HEK293 (cell line): Measurements from ENCODE around the gene DICER1.

Experiments used
- CTCF ChIA-PET: fragments of 350-600 bp; formaldehyde crosslinking; extraction: SDS; loops from one replicate; lab custom pipeline; 2021; ENCODE audit warnings: antibody characterized with exemption; lab: Yijun Ruan, JAX
- POLR2A ChIA-PET: fragments of 300-600 bp; formaldehyde crosslinking; extraction: SDS; loops from one replicate; lab custom pipeline; 2020; ENCODE audit warnings: antibody characterized with exemption, inconsistent platforms; lab: Yijun Ruan, JAX
- H3K27ac ChIP-seq: fragments of 200-500 bp; sonication (Bioruptor generic); 2 replicates; pipeline ENCODE4 v1.5.1; 2014; ENCODE audit warnings: low read depth, low read length, control low read depth, inconsistent platforms; ENCODE audit errors: extremely low read depth
- H3K36me3 ChIP-seq, 2 experiments: fragments of 200-500 bp in 1 of 2; sonication (Bioruptor generic) in 1 of 2; 1 replicate in 1 of 2; 2 replicates in 1 of 2; pipeline ENCODE4 v1.5.1; 2014 to 2017; ENCODE audit warnings: inconsistent platforms in 2 of 2, low read length in 2 of 2; ENCODE audit not compliant: control insufficient read depth in 2 of 2, insufficient read depth in 1 of 2
- H3K4me1 ChIP-seq: fragments of 200-500 bp; sonication (Bioruptor generic); 2 replicates; pipeline ENCODE4 v1.5.1; 2014; ENCODE audit warnings: mild to moderate bottlenecking, low read length, inconsistent platforms; ENCODE audit not compliant: control insufficient read depth, insufficient read depth
- H3K4me3 ChIP-seq: 2 replicates; pipeline ENCODE4 v1.5.1; 2011; ENCODE audit warnings: low read depth, mild to moderate bottlenecking, control low read depth, low read length, moderate library complexity
- H3K9me3 ChIP-seq: fragments of 200-500 bp; sonication (Bioruptor generic); 2 replicates; pipeline ENCODE4 v1.5.1; 2014; ENCODE audit warnings: low read depth, low read length, inconsistent platforms; ENCODE audit not compliant: control insufficient read depth, insufficient read depth
- BCL11A ChIP-seq: fragments of 450-650 bp; formaldehyde crosslinking; IDR thresholded peaks from 2 replicates; pipeline ENCODE4 v1.5.1; 2016; ENCODE audit warnings: low read depth, missing biosample characterization, missing genetic modification characterization
- EGR2 ChIP-seq: fragments of 450-650 bp; formaldehyde crosslinking; IDR thresholded peaks from 2 replicates; pipeline ENCODE4 v1.5.1; 2016; ENCODE audit warnings: low read depth, missing biosample characterization, missing genetic modification characterization
- GFI1B ChIP-seq: fragments of 450-650 bp; formaldehyde crosslinking; IDR thresholded peaks from 2 replicates; pipeline ENCODE4 v1.5.1; 2016; ENCODE audit warnings: missing biosample characterization, missing genetic modification characterization
- KLF7 ChIP-seq: fragments of 450-650 bp; formaldehyde crosslinking; IDR thresholded peaks from 2 replicates; pipeline ENCODE4 v1.5.1; 2016; ENCODE audit warnings: missing biosample characterization, missing genetic modification characterization, borderline replicate concordance
- ZBTB8A ChIP-seq: fragments of 450-650 bp; formaldehyde crosslinking; IDR thresholded peaks from 2 replicates; pipeline ENCODE4 v1.5.1; 2016; ENCODE audit warnings: missing biosample characterization, missing genetic modification characterization
- ZFHX2 ChIP-seq: fragments of 450-650 bp; formaldehyde crosslinking; conservative IDR thresholded peaks from 2 replicates; pipeline ENCODE4 v1.5.1; 2016; ENCODE audit warnings: missing biosample characterization, missing genetic modification characterization
- ZNF157 ChIP-seq: fragments of 450-650 bp; formaldehyde crosslinking; IDR thresholded peaks from 2 replicates; pipeline ENCODE4 v1.5.1; 2016; ENCODE audit warnings: missing biosample characterization, missing genetic modification characterization
- ZNF211 ChIP-seq: fragments of 450-650 bp; formaldehyde crosslinking; IDR thresholded peaks from 2 replicates; pipeline ENCODE4 v1.5.1; 2016; ENCODE audit warnings: low read depth, missing biosample characterization, missing genetic modification characterization
- ZNF221 ChIP-seq: fragments of 450-650 bp; formaldehyde crosslinking; IDR thresholded peaks from 2 replicates; pipeline ENCODE4 v1.5.1; 2017; ENCODE audit warnings: missing biosample characterization, missing genetic modification characterization, borderline replicate concordance
- ZNF302 ChIP-seq: fragments of 450-650 bp; formaldehyde crosslinking; IDR thresholded peaks from 2 replicates; pipeline ENCODE4 v1.5.1; 2016; ENCODE audit warnings: missing biosample characterization, missing genetic modification characterization, low read depth
- ZNF354C ChIP-seq: fragments of 450-650 bp; formaldehyde crosslinking; IDR thresholded peaks from 2 replicates; pipeline ENCODE4 v1.5.1; 2016; ENCODE audit warnings: missing biosample characterization, missing genetic modification characterization, low read depth, borderline replicate concordance
- ZNF416 ChIP-seq: fragments of 450-650 bp; formaldehyde crosslinking; IDR thresholded peaks from 2 replicates; pipeline ENCODE4 v1.5.1; 2016; ENCODE audit warnings: missing biosample characterization, missing genetic modification characterization
- ZNF544 ChIP-seq: fragments of 450-650 bp; formaldehyde crosslinking; IDR thresholded peaks from 2 replicates; pipeline ENCODE4 v1.5.0; 2017; ENCODE audit warnings: missing biosample characterization, missing genetic modification characterization
- ZNF549 ChIP-seq: fragments of 450-650 bp; IDR thresholded peaks from 2 replicates; pipeline ENCODE4 v1.5.1; 2018; ENCODE audit warnings: missing biosample characterization, missing genetic modification characterization, mild to moderate bottlenecking, inconsistent platforms, moderate library complexity
- ZNF555 ChIP-seq: fragments of 450-650 bp; formaldehyde crosslinking; conservative IDR thresholded peaks from 2 replicates; pipeline ENCODE4 v1.5.1; 2017; ENCODE audit warnings: missing biosample characterization, mild to moderate bottlenecking, missing genetic modification characterization, inconsistent platforms
- ZNF621 ChIP-seq: fragments of 450-650 bp; formaldehyde crosslinking; IDR thresholded peaks from 2 replicates; pipeline ENCODE4 v1.5.1; 2017; ENCODE audit warnings: missing biosample characterization, missing genetic modification characterization
- ZNF658 ChIP-seq: fragments of 450-650 bp; formaldehyde crosslinking; IDR thresholded peaks from 2 replicates; pipeline ENCODE4; 2016; ENCODE audit warnings: missing biosample characterization, missing genetic modification characterization
- ZNF660 ChIP-seq: fragments of 450-650 bp; IDR thresholded peaks from 2 replicates; pipeline ENCODE4 v1.5.1; 2018; ENCODE audit warnings: missing biosample characterization, mild to moderate bottlenecking, missing genetic modification characterization
- ZNF792 ChIP-seq: fragments of 450-650 bp; formaldehyde crosslinking; IDR thresholded peaks from 2 replicates; pipeline ENCODE4 v1.5.1; 2016; ENCODE audit warnings: missing biosample characterization, missing genetic modification characterization
- TF ChIP-seq, protein P1 (sequence below): fragments of 450-650 bp; formaldehyde crosslinking; IDR thresholded peaks from 2 replicates; pipeline ENCODE4 v1.5.1; 2016; ENCODE audit warnings: missing biosample characterization, missing genetic modification characterization
- TF ChIP-seq, protein P2 (sequence below): fragments of 450-650 bp; formaldehyde crosslinking; IDR thresholded peaks from 2 replicates; pipeline ENCODE4 v1.5.1; 2017; ENCODE audit warnings: missing biosample characterization, missing genetic modification characterization

Gene DICER1

DNA sequence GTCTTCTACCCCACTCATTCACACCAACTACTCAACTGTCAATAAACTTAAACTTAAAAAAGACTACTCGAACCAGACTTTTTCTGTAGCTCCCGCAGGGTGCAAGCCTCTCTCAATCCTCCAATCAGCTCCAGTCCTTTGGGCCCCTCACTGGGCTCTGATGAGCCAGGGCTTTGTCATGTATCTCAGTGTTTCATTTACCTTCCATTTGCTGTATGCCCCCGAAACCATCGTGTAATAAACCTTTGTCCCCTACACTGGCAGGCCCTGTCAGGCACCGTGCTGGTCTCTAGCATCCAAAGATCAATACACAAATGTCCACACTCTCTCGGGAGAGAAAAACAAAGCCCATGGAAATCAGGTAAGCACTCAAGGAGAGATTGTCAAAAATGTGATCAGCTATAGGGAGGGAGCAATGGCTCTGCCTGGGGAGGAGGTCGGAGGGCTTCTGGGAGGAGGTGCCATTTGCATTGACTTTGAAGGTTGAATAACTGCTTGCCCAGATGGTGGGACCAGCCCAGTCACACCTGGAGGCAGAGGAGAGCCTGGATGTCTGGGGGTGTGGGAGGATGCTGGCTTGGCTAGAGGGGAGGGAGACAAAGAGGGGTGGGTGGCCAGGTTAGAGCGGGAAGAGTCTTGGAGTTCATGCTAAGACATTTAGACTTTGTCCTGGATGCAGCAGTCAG, 42.1 kb upstream of the DICER1 start:
- no peak overlapping the region for H3K27ac ChIP-seq

DNA sequence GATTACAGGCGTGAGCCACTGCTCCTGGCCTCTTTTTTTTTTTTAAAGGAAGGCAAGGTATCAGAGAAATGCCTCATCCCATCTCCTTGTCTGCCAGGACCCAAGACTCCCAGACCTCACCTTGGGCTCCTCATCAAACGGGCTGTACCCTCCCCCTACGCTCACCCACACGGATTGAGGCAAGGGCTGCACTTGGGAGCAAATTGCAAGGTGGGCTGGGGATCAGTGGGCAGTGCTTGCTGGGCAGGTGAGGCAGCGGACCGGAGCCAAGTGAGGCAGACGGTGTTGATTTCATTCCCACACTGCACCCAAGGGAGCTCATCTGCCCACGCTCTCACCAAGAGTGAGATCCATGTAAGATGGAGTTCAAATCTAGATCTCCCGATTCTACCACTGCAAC, 41.0 kb upstream of the DICER1 start:
- POLR2A ChIA-PET = no interaction called here
- no peaks in the 10 kb centered on the region for H3K4me1 ChIP-seq
- no peak overlapping the region for H3K27ac ChIP-seq
- TF ChIP-seq ZNF658 (no peak), EGR2 (tag by site-specific recombination) (peak; percentile 89), ZFHX2 (tag by site-specific recombination) (peak; percentile 65), ZNF555 (tag by site-specific recombination) (no peak)
- no peaks in the 10 kb centered on the region for H3K36me3 ChIP-seq
- no peak overlapping the region for H3K4me3 ChIP-seq
- CTCF ChIA-PET = no interaction called here
- H3K9me3 ChIP-seq = no peaks in the 10 kb centered on the region

More for the DNA sequence above, 42.1 kb upstream of the DICER1 start:
- Histone ChIP-seq H3K4me3 (no peak overlapping the region), H3K4me1 (no peaks in the 10 kb centered on the region), H3K36me3 (peaks cover 0 to 7% of the 10 kb centered on the region in 2 experiments; a peak in 1 of 3 replicates), H3K9me3 (no peaks in the 10 kb centered on the region)
- ChIA-PET POLR2A (no interaction called here), CTCF (interaction anchor here (1.3 kb wide), 1 partner anchor 20 kb away, joined by 3 read pairs; no protein-coding TSS in a partner anchor)
- TF ChIP-seq ZNF621 (tag by site-specific recombination) (no peak), ZNF302 (tag by site-specific recombination) (no peak), ZNF221 (tag by site-specific recombination) (no peak), GFI1B (no peak), ZNF157 (no peak), BCL11A (tag by site-specific recombination) (no peak), ZBTB8A (tag by site-specific recombination) (no peak), ZNF354C (tag by site-specific recombination) (no peak), ZNF792 (tag by site-specific recombination) (no peak), KLF7 (tag by site-specific recombination) (no peak), ZNF660 (tag by site-specific recombination) (no peak), ZNF416 (tag by site-specific recombination) (no peak), ZNF544 (tag by site-specific recombination) (no peak), ZNF211 (tag by site-specific recombination) (no peak), ZNF549 (no peak)
- TF ChIP-seq, protein P1, sequence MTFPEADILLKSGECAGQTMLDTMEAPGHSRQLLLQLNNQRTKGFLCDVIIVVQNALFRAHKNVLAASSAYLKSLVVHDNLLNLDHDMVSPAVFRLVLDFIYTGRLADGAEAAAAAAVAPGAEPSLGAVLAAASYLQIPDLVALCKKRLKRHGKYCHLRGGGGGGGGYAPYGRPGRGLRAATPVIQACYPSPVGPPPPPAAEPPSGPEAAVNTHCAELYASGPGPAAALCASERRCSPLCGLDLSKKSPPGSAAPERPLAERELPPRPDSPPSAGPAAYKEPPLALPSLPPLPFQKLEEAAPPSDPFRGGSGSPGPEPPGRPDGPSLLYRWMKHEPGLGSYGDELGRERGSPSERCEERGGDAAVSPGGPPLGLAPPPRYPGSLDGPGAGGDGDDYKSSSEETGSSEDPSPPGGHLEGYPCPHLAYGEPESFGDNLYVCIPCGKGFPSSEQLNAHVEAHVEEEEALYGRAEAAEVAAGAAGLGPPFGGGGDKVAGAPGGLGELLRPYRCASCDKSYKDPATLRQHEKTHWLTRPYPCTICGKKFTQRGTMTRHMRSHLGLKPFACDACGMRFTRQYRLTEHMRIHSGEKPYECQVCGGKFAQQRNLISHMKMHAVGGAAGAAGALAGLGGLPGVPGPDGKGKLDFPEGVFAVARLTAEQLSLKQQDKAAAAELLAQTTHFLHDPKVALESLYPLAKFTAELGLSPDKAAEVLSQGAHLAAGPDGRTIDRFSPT = no peak
- TF ChIP-seq, protein P2, sequence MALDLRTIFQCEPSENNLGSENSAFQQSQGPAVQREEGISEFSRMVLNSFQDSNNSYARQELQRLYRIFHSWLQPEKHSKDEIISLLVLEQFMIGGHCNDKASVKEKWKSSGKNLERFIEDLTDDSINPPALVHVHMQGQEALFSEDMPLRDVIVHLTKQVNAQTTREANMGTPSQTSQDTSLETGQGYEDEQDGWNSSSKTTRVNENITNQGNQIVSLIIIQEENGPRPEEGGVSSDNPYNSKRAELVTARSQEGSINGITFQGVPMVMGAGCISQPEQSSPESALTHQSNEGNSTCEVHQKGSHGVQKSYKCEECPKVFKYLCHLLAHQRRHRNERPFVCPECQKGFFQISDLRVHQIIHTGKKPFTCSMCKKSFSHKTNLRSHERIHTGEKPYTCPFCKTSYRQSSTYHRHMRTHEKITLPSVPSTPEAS (tag by site-specific recombination) = no peak
